HG02588 (cell line): ENCODE measurements around the gene BRF1.
"Not testable (repeated sequence)": the region's sequence is repeated elsewhere in the genome, so short reads cannot be mapped to it uniquely, and the experiment has no call there.

Experiments
- ATAC-seq: cut with Tn5 transposase; IDR thresholded peaks from one replicate; pipeline ENCODE4 v1.9.1; 2021; ENCODE audit warnings: mild to moderate bottlenecking, moderate library complexity; ENCODE audit not compliant: unreplicated experiment

The BRF1 gene

GRCh38 chr14:105300542-105301102 lies at the start of gene BRF1:
Gene BRF1, minus strand, starts transcription at chr14:105301001. Its CDS starts 372 bp downstream, at chr14:105300629.
- ATAC-seq, result peak; percentile 77

GRCh38 chr14:105349992-105350391 lies 49.2 kb upstream of the BRF1 start:
- no peak for ATAC-seq

GRCh38 chr14:105348945-105349699 lies 48.3 kb upstream of the BRF1 start:
- ATAC-seq, result no peak

- ATAC-seq, result no peak
Observed at GRCh38 chr14:105348169-105348944, 47.6 kb upstream of the BRF1 start.

GRCh38 chr14:105347587-105347968 lies 46.8 kb upstream of the BRF1 start:
- ATAC-seq, result no peak

- ATAC-seq, result no peak
Observed at GRCh38 chr14:105346876-105347586, 46.2 kb upstream of the BRF1 start.

- no peak for ATAC-seq
Observed at GRCh38 chr14:105346200-105346533, 45.4 kb upstream of the BRF1 start.

- no peak for ATAC-seq
Observed at GRCh38 chr14:105343194-105343593, 42.4 kb upstream of the BRF1 start.

GRCh38 chr14:105340821-105341733 lies 40.3 kb upstream of the BRF1 start:
- no peak for ATAC-seq

GRCh38 chr14:105337966-105338741 lies 37.4 kb upstream of the BRF1 start:
- ATAC-seq, result no peak

- ATAC-seq, result no peak
Observed at GRCh38 chr14:105337433-105337832, 36.6 kb upstream of the BRF1 start.

GRCh38 chr14:105336477-105337287 lies 35.9 kb upstream of the BRF1 start:
- ATAC-seq, result no peak

GRCh38 chr14:105335735-105336476 lies 35.1 kb upstream of the BRF1 start:
- no peak for ATAC-seq

- ATAC-seq, result not testable (repeated sequence)
Observed at GRCh38 chr14:105335231-105335542, 34.4 kb upstream of the BRF1 start.

- no peak for ATAC-seq
Observed at GRCh38 chr14:105334383-105335230, 33.8 kb upstream of the BRF1 start.

GRCh38 chr14:105333613-105334364 lies 33.0 kb upstream of the BRF1 start:
- no peak for ATAC-seq
